Pancreas (tissue), 10 donors: ENCODE results near the gene CCDC13. TPM values are rescaled to one million over a fixed set of nuclear protein-coding genes. Genes with fewer than 3 reads are reported as not detected.

ENCODE experiments used
- ATAC-seq, 4 donors: fragments of 200-7000 bp; cut with Tn5 transposase; one replicate each; pipeline versions ENCODE4 v1.8.0 to v1.9.1; 2020; ENCODE audit warnings: mild to moderate bottlenecking in 4 of 4, moderate library complexity in 4 of 4
- DNase-seq, 6 donors: peaks; one replicate each; pipeline ENCODE4 v3.0.0-alpha.2; 2020
- FAIRE-seq: peaks from 2 replicates; lab custom pipeline; 2012; peaks lifted over from hg19 to GRCh38; lab: Jason Lieb, UNC
- H3K27ac ChIP-seq, 4 donors: fragments of 200-600 bp; sonication (generic); 1 replicate in 3 of 4; 2 replicates in 1 of 4; pipeline versions ENCODE4 v1.5.0 to v1.8.0; 2020
- H3K27me3 ChIP-seq, 4 donors: fragments of 200-600 bp; one replicate each; pipeline ENCODE4 v1.8.0; 2021
- H3K36me3 ChIP-seq, 3 donors: fragments of 200-600 bp; sonication (generic) in 1 of 3; one replicate each; pipeline versions ENCODE4 v1.5.0 to v1.8.0; 2020 to 2021
- H3K4me1 ChIP-seq, 3 donors: fragments of 200-600 bp; one replicate each; pipeline ENCODE4 v1.8.0; 2021
- H3K4me3 ChIP-seq, 4 donors: fragments of 200-600 bp; sonication (generic) in 2 of 4; one replicate each; pipeline versions ENCODE4 v1.5.0 to v1.8.0; 2020 to 2021
- H3K9me3 ChIP-seq, 4 donors: fragments of 200-600 bp; one replicate each; pipeline ENCODE4 v1.8.0; 2021
- WGBS, 2 donors: extraction: QIAGEN DNeasy Blood & Tissue Kit; methylation state at CpG; one replicate each; pipeline ENCODE4 v1.1.7; 2013; 5-methylcytosine and 5-hydroxymethylcytosine counted together
- intact Hi-C, 3 donors: fragments of 100-400 bp; cut with DNase I; formaldehyde crosslinking; loops; one replicate each; pipeline versions ENCODE4 v1.11.1 to v1.14.2; 2022
- polyA plus RNA-seq, 2 donors: library from polyadenylated mRNA; stranded (reverse); fragments of 200-250 nt; gene quantifications; one replicate each; pipeline ENCODE4 v1.2.3, GENCODE V29; 2013
- total RNA-seq, 6 donors: library from RNA; stranded (reverse); fragmentation: NEBNext Ultra II Directional in 4 of 6; extraction: Animal tissue kit (Norgen Biotek cat#: 25700) in 4 of 6; gene quantifications; one replicate each; pipeline versions ENCODE4 v1.2.1 to v1.2.4, GENCODE V29; 2021 to 2023
- TF ChIP-seq, protein P1 (sequence below), 4 donors: fragments of 200-600 bp; sonication (generic) in 3 of 4; IDR thresholded peaks; one replicate each; pipeline versions ENCODE4 v1.5.0 to v1.8.0; 2021; ENCODE audit warnings: antibody characterized with exemption in 4 of 4
- donor health status: healthy with polysubstance abuse.
- donor health status: DM: no; HTN: no; CAD: no; lungs with moderate emphysema.
- donor health status: DM: no; HTN: no; CAD: no.
- donor health status: control.
- donor health status: control.
- donor health status: Bipolar disorder and iron deficiency.
- donor health status: DM: yes; HTN: yes; CAD: no.
- donor health status: DM: no; HTN: no; CAD: no.
- donor health status: DM: no; HTN: no; CAD: no.
- donor health status: DM: yes; HTN: yes; CAD: no.

The CCDC13 gene
- total and polyA plus RNA-seq, 8 donors: 0.18 to 1.3 (median 0.70) TPM

DNA sequence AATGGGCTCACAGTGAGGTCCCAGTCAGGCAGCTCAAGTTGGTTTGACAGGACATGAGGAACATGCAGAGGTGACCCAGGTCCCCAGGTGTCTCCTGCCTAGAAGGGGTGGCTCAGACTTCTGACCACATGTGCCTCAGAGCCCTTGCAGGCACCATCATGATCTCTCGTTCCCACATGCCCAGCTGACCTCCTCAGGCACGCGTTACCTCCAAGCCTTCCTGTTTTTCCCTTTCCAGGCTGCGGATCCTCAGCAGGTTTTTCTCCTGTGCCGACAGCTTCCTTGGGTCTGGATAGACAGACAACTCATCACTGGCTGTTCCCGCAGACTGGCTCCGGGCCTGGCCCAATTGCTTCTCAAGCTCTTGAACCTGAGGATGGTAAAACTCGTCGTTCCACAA lies 30.4 kb downstream of the CCDC13 start:
- FAIRE-seq: no peak
- no peaks in the 10 kb centered on the region for H3K9me3 ChIP-seq
- WGBS, 2 donors: 87 to 91% methylated on average over 9 of the region's 9 CpGs
- TF ChIP-seq, protein P1, sequence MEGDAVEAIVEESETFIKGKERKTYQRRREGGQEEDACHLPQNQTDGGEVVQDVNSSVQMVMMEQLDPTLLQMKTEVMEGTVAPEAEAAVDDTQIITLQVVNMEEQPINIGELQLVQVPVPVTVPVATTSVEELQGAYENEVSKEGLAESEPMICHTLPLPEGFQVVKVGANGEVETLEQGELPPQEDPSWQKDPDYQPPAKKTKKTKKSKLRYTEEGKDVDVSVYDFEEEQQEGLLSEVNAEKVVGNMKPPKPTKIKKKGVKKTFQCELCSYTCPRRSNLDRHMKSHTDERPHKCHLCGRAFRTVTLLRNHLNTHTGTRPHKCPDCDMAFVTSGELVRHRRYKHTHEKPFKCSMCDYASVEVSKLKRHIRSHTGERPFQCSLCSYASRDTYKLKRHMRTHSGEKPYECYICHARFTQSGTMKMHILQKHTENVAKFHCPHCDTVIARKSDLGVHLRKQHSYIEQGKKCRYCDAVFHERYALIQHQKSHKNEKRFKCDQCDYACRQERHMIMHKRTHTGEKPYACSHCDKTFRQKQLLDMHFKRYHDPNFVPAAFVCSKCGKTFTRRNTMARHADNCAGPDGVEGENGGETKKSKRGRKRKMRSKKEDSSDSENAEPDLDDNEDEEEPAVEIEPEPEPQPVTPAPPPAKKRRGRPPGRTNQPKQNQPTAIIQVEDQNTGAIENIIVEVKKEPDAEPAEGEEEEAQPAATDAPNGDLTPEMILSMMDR (IDR thresholded peaks at IDR 0.05): no peak
- peaks cover 0 to 12% (median 6%) of the 10 kb centered on the region in 3 donors for H3K4me1 ChIP-seq
- no peak for DNase-seq
- intact Hi-C loops: loop anchor here in 1 of 3 donors (10.0 kb wide), 1 partner anchor 158 kb away; the partner anchor contains the start of gene SEC22C
- H3K27ac ChIP-seq: no peak overlapping the region
- no peak overlapping the region for H3K4me3 ChIP-seq
- ATAC-seq: no peak
- H3K36me3 ChIP-seq: no peaks in the 10 kb centered on the region
- no peaks in the 10 kb centered on the region for H3K27me3 ChIP-seq

DNA sequence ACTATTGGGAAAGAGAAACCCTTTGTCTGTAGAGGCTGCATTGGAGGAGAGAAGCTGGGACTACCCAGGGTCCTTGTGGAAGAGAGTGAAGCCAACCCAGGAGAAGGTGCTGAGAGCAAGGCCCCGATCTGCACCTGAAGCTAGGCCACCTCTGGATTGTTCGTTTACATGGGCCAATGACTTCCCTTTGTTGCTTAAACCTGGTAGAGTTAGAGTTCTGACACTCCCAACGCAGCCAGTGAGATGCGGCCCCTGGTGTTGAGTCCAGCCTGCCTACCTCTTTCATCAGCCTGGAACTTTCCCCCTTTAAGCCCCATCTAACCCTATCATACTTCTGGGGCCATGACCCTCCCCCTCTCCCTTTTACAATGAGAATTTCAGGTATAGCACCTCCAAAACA lies 30.8 kb downstream of the CCDC13 start:
- WGBS, 2 donors: 77 to 85% methylated on average over 4 of the region's 4 CpGs
- intact Hi-C loops: loop anchor here in 1 of 3 donors (10.0 kb wide), 1 partner anchor 157 kb away; the partner anchor contains the start of gene SEC22C
- Histone ChIP-seq H3K36me3 (no peaks in the 10 kb centered on the region), H3K9me3 (no peaks in the 10 kb centered on the region), H3K4me1 (peaks cover 0 to 12% (median 6%) of the 10 kb centered on the region in 3 donors), H3K27me3 (no peaks in the 10 kb centered on the region), H3K27ac (no peak overlapping the region), H3K4me3 (no peak overlapping the region)
- DNase-seq: no peak
- no peak for FAIRE-seq
- no peak for ATAC-seq
- TF ChIP-seq, protein P1 (IDR thresholded peaks at IDR 0.05): no peak

DNA sequence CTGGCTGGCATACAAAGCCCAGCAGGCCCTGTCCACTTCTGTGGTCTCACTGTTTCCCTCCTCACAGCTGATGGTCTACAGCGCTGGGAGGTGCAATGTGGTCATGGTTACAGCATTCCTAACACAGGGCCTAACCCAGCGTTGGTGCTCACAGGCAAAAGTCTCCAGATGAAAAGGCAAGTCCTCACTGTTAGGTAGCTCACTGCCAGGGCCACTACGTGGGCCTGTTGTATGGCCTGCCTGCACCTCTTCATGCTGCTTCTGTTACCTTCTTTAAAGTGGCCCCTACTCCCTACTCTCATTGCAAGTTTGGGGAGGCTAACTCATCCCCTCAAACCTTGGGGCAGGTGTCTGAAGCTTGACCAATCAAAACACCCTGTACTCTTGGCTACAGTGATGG lies 31.3 kb downstream of the CCDC13 start:
- no peak for FAIRE-seq

DNA sequence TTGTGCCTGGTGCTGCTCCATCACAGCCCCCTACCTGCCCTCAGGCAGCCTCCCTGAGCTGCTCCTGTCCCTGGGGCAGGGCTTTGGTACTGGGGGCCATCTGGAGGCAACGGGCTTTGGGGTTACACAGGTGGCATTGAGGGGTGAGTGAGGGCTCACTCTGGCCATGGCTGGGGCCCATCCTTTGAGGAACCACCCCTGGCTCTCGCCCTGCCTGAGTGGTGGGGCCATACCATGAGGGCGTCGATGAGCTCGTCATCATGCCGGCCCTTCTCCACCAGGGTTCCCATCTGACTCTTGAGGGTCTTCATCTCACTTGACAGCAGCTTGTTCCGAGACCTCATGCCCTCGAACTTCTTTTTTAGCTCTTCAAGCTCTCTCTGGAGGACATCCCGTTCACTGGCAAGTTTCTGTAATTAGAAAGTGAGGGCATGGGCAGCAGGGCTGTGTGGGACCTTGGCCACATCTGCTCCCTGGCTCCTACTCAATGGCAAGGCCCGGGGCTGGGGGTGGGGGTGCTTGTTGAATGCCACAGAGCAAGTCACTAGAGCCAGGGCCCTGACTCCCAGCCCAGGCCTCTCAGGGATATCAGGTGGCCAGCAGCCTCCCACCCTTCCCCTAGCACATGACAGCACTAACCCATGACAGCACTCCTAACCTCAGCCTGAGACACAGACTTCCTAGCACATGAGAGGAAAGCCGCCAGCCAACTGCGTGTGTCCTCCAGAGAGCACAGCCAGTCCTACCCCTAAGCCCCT lies 33.5 kb downstream of the CCDC13 start:
- Histone ChIP-seq H3K27ac (no peak overlapping the region), H3K9me3 (no peaks in the 10 kb centered on the region), H3K36me3 (no peaks in the 10 kb centered on the region), H3K4me1 (no peaks in the 10 kb centered on the region), H3K27me3 (no peaks in the 10 kb centered on the region), H3K4me3 (no peak overlapping the region)
- 82 to 85% methylated on average over 12 of the region's 12 CpGs for WGBS, 2 donors
- ATAC-seq: peak in 1 of 4 donors; percentile 6
- no peak for FAIRE-seq
- TF ChIP-seq, protein P1 (IDR thresholded peaks at IDR 0.05): no peak
- intact Hi-C loops: loop anchor here in 1 of 3 donors (10.0 kb wide), 1 partner anchor 155 kb away; the partner anchor contains the start of gene SEC22C
- no peak for DNase-seq

More for the DNA sequence above, 31.3 kb downstream of the CCDC13 start:
- no peak overlapping the region for H3K4me3 ChIP-seq
- peaks cover 0 to 12% (median 2%) of the 10 kb centered on the region in 3 donors for H3K4me1 ChIP-seq
- TF ChIP-seq, protein P1 (IDR thresholded peaks at IDR 0.05): no peak
- no peak overlapping the region for H3K27ac ChIP-seq
- intact Hi-C loops: loop anchor here in 1 of 3 donors (10.0 kb wide), 1 partner anchor 157 kb away; the partner anchor contains the start of gene SEC22C
- H3K9me3 ChIP-seq: no peaks in the 10 kb centered on the region
- no peak for ATAC-seq
- H3K27me3 ChIP-seq: no peaks in the 10 kb centered on the region
- 74 to 80% methylated on average over 3 of the region's 3 CpGs for WGBS, 2 donors
- peak in 1 of 6 donors; percentile 3 for DNase-seq
- no peaks in the 10 kb centered on the region for H3K36me3 ChIP-seq

DNA sequence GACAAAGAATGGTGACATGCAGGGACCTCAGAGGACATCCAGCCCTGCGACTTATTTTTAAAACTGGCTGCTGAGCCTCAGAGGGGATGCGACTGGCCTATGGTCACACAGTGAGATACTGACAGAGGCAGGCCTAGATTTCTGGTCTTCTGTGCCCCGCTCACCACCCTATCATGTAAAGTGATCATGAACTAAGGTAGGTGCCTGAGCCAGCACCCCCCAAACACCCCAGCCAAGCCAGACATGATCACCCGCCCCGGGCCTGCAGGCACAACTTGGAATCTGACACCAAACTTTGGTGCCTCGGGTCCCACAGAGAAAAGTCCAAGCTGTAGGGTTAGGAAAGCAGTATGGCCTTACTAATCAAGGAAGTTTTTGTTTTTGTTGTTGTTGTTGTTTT lies 36.5 kb downstream of the CCDC13 start:
- no peak for DNase-seq
- ATAC-seq: no peak

More for the DNA sequence above, 36.5 kb downstream of the CCDC13 start:
- H3K9me3 ChIP-seq: no peaks in the 10 kb centered on the region
- H3K36me3 ChIP-seq: no peaks in the 10 kb centered on the region
- H3K27me3 ChIP-seq: no peaks in the 10 kb centered on the region
- TF ChIP-seq, protein P1 (IDR thresholded peaks at IDR 0.05): no peak
- intact Hi-C loops: no loop called here
- no peak for FAIRE-seq
- 90 to 96% methylated on average over 6 of the region's 6 CpGs for WGBS, 2 donors
- H3K4me3 ChIP-seq: no peak overlapping the region
- no peak overlapping the region for H3K27ac ChIP-seq
- no peaks in the 10 kb centered on the region for H3K4me1 ChIP-seq
